ENCODE results near the gene MSH5. TPM values are rescaled to one million over a fixed set of nuclear protein-coding genes. Genes with fewer than 3 reads are reported as not detected.

The MSH5 gene
- total and polyA plus RNA-seq, 9 of the 15 experiments (the other 6 are each of a cell fraction or from before 2014, with no cell fraction given) = 12.5 to 104 (median 46.6) TPM

- TF ChIP-seq SAFB (IDR thresholded peaks at IDR 0.05; ENCODE audit: borderline replicate concordance, low read depth, low read length) (no peak), AFF1 (IDR thresholded peaks at IDR 0.05; ENCODE audit: low read depth in 1 of 2, partially characterized antibody in 2 of 2) (peak in 1 of 2 experiments; percentile 36), ESRRB (CRISPR knock-in tag; IDR thresholded peaks at IDR 0.05; ENCODE audit: borderline replicate concordance) (0 out of 2 replicates have a peak, but pooled peaks have one; percentile 9), SREBF2 (CRISPR knock-in tag; IDR thresholded peaks at IDR 0.05) (no peak), CREB1 (IDR thresholded peaks at IDR 0.05) (no peak), CREB1 (CRISPR knock-in tag; IDR thresholded peaks at IDR 0.05) (no peak), PHF8 (IDR thresholded peaks at IDR 0.05; ENCODE audit: borderline replicate concordance, low read length) (no peak)
- TF ChIP-seq, protein P1, sequence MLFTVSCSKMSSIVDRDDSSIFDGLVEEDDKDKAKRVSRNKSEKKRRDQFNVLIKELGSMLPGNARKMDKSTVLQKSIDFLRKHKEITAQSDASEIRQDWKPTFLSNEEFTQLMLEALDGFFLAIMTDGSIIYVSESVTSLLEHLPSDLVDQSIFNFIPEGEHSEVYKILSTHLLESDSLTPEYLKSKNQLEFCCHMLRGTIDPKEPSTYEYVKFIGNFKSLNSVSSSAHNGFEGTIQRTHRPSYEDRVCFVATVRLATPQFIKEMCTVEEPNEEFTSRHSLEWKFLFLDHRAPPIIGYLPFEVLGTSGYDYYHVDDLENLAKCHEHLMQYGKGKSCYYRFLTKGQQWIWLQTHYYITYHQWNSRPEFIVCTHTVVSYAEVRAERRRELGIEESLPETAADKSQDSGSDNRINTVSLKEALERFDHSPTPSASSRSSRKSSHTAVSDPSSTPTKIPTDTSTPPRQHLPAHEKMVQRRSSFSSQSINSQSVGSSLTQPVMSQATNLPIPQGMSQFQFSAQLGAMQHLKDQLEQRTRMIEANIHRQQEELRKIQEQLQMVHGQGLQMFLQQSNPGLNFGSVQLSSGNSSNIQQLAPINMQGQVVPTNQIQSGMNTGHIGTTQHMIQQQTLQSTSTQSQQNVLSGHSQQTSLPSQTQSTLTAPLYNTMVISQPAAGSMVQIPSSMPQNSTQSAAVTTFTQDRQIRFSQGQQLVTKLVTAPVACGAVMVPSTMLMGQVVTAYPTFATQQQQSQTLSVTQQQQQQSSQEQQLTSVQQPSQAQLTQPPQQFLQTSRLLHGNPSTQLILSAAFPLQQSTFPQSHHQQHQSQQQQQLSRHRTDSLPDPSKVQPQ (CRISPR knock-in tag; IDR thresholded peaks at IDR 0.05; ENCODE audit: borderline replicate concordance) = no peak
These were observed 9.1 kb upstream of the MSH5 start (continued) for GRCh38 chr6:31730631-31731086.
